HCT116 (cell line): ENCODE results near the gene NAT16. TPM values are rescaled to one million over a fixed set of nuclear protein-coding genes. Genes with fewer than 3 reads are reported as not detected.
A peak's percentile ranks its signal among the peaks of the same experiment; 100 is the strongest.

Source experiments
- ATAC-seq: fragments of 200-7000 bp; cut with Tn5 transposase; 2 replicates; pipeline ENCODE4 v1.9.1; 2020; ENCODE audit warnings: mild to moderate bottlenecking, moderate library complexity
- BruUV-seq: library from RNA; stranded (reverse); fragments of 400-500 nt; replicated peaks from 2 replicates; lab custom pipeline; 2021; lab: Mats Ljungman, UMichigan
- CTCF ChIA-PET: fragments of 300-600 bp; sonication (Branson Sonifier 250); formaldehyde crosslinking; loops from one replicate; lab custom pipeline; 2021; ENCODE audit warnings: antibody characterized with exemption; lab: Charles Lee
- POLR2A ChIA-PET: fragments of 300-600, 350-600 bp; sonication (Branson Sonifier 250); formaldehyde crosslinking; loops from one replicate; lab custom pipeline; 2021; ENCODE audit warnings: antibody characterized with exemption; lab: Charles Lee
- RAD21 ChIA-PET, 2 experiments: fragments of 300-600 bp; sonication (Branson Sonifier 250); formaldehyde crosslinking; loops; one replicate each; lab custom pipeline; 2023; ENCODE audit warnings: low total read pairs in 2 of 2; ENCODE audit not compliant: uncharacterized antibody in 2 of 2, unreplicated experiment in 2 of 2, low non-redundant PET in 1 of 2; lab: Charles Lee
- DNase-seq: peaks from one replicate; pipeline ENCODE4 v3.0.0-alpha.2; 2010; ENCODE audit warnings: low read depth, low spot score
- H2AFZ ChIP-seq: fragments of 200-600 bp; shearing (Covaris generic), sonication (generic); 2 replicates; pipeline ENCODE4 v1.6.1; 2017; ENCODE audit warnings: low read depth, mixed run types, mixed read lengths, antibody characterized with exemption, low read length; ENCODE audit not compliant: poor library complexity, severe bottlenecking
- H3K27ac ChIP-seq: 2 replicates; pipeline ENCODE4 v1.5.1; 2012; ENCODE audit warnings: low read depth, low read length
- H3K27me3 ChIP-seq: fragments of 200-600 bp; sonication (generic); 2 replicates; pipeline ENCODE4 v1.6.1; 2016; ENCODE audit warnings: mixed run types, low read length, mixed read lengths; ENCODE audit not compliant: insufficient read depth
- H3K36me3 ChIP-seq, 2 experiments: fragments of 200-500 bp in 1 of 2; fragments of 200-600 bp in 1 of 2; sonication (Bioruptor generic) in 1 of 2; sonication (generic) in 1 of 2; 2 replicates each; pipeline versions ENCODE4 v1.5.1 to v1.6.1; 2014 to 2016; ENCODE audit warnings: low read length in 2 of 2, inconsistent platforms in 1 of 2, mixed read lengths in 1 of 2, mixed run types in 1 of 2; ENCODE audit not compliant: insufficient read depth in 2 of 2, control insufficient read depth in 1 of 2
- H3K4me1 ChIP-seq, 2 experiments: fragments of 200-600 bp in 1 of 2; sonication (generic) in 1 of 2; 2 replicates each; pipeline versions ENCODE4 v1.5.1 to v1.6.1; 2012 to 2017; ENCODE audit warnings: low read length in 2 of 2, inconsistent platforms in 1 of 2, mild to moderate bottlenecking in 1 of 2, mixed read lengths in 1 of 2, mixed run types in 1 of 2, moderate library complexity in 1 of 2; ENCODE audit not compliant: insufficient read depth in 2 of 2, control insufficient read depth in 1 of 2
- H3K4me2 ChIP-seq: fragments of 200-600 bp; sonication (generic); 2 replicates; pipeline ENCODE4 v1.6.1; 2017; ENCODE audit warnings: mixed run types, low read length, mixed read lengths
- H3K4me3 ChIP-seq, 2 experiments: fragments of 200-600 bp in 1 of 2; sonication (generic) in 1 of 2; replicated peaks in 1 of 2; 2 replicates each; pipeline ENCODE4 v1.5.1; 2011 to 2016; ENCODE audit warnings: low read length in 2 of 2, control low read depth in 1 of 2, low read depth in 1 of 2, mild to moderate bottlenecking in 1 of 2, mixed read lengths in 1 of 2, mixed run types in 1 of 2
- H3K79me2 ChIP-seq: fragments of 200-600 bp; sonication (generic); 2 replicates; pipeline ENCODE4 v1.6.1; 2017; ENCODE audit warnings: mild to moderate bottlenecking, mixed run types, low read length, moderate library complexity, mixed read lengths; ENCODE audit not compliant: insufficient read depth
- H3K9ac ChIP-seq: fragments of 200-600 bp; sonication (generic); 2 replicates; pipeline ENCODE4 v1.6.1; 2016; ENCODE audit warnings: low read length, mixed read lengths
- H3K9me2 ChIP-seq: fragments of 200-600 bp; sonication (generic), shearing (Covaris generic); 2 replicates; pipeline ENCODE4 v1.6.1; 2017; ENCODE audit warnings: mixed run types, mild to moderate bottlenecking, moderate library complexity; ENCODE audit not compliant: insufficient read depth
- H3K9me3 ChIP-seq, 2 experiments: fragments of 200-500 bp in 1 of 2; fragments of 200-600 bp in 1 of 2; sonication (Bioruptor generic) in 1 of 2; sonication (generic) in 1 of 2; 2 replicates each; pipeline ENCODE4 v1.6.1; 2014 to 2017; ENCODE audit warnings: low read length in 2 of 2, mixed read lengths in 2 of 2, inconsistent platforms in 1 of 2, low read depth in 1 of 2, mild to moderate bottlenecking in 1 of 2, mixed run types in 1 of 2, moderate library complexity in 1 of 2; ENCODE audit not compliant: control insufficient read depth in 1 of 2, insufficient read depth in 1 of 2
- H4K20me1 ChIP-seq: fragments of 200-600 bp; sonication (generic), shearing (Covaris generic); 2 replicates; pipeline ENCODE4 v1.6.1; 2017; ENCODE audit warnings: mixed run types, mild to moderate bottlenecking, moderate library complexity; ENCODE audit not compliant: insufficient read depth
- CBX3 ChIP-seq: IDR thresholded peaks from 2 replicates; pipeline ENCODE4 v1.6.1; 2012; ENCODE audit warnings: low read depth
- CEBPB ChIP-seq: IDR thresholded peaks from 2 replicates; pipeline ENCODE4 v1.6.1; 2012; ENCODE audit warnings: low read depth
- EGR1 ChIP-seq: IDR thresholded peaks from 2 replicates; pipeline ENCODE4 v1.6.1; 2012; ENCODE audit warnings: low read depth
- ELF1 ChIP-seq: IDR thresholded peaks from 2 replicates; pipeline ENCODE4 v1.6.1; 2012; ENCODE audit warnings: low read depth, borderline replicate concordance
- EZH2 ChIP-seq: fragments of 200-600 bp; sonication (generic); IDR thresholded peaks from 2 replicates; pipeline ENCODE4 v1.6.1; 2017; ENCODE audit warnings: antibody characterized with exemption, mixed run types
- EZH2phosphoT487 ChIP-seq: fragments of 200-600 bp; IDR thresholded peaks from 2 replicates; pipeline ENCODE4 v1.6.1; 2018; ENCODE audit warnings: antibody characterized with exemption, borderline replicate concordance
- POLR2A ChIP-seq: IDR thresholded peaks from 2 replicates; pipeline ENCODE4 v1.7.0; 2011; ENCODE audit warnings: borderline replicate concordance; ENCODE audit not compliant: insufficient read depth, insufficient read length; ENCODE audit errors: extremely low read depth
- RAD21 ChIP-seq: IDR thresholded peaks from 2 replicates; pipeline ENCODE4 v1.6.1; 2012; ENCODE audit warnings: low read depth, mild to moderate bottlenecking
- REST ChIP-seq: IDR thresholded peaks from 2 replicates; pipeline ENCODE4 v1.6.1; 2012; ENCODE audit warnings: low read depth
- SIN3A ChIP-seq: IDR thresholded peaks from 2 replicates; pipeline ENCODE4 v1.6.1; 2012; ENCODE audit warnings: low read depth
- SP1 ChIP-seq: IDR thresholded peaks from 2 replicates; pipeline ENCODE4 v1.6.1; 2012; ENCODE audit warnings: low read depth
- SRF ChIP-seq: IDR thresholded peaks from 2 replicates; pipeline ENCODE4 v1.6.1; 2012; ENCODE audit warnings: low read depth
- YY1 ChIP-seq: IDR thresholded peaks from 2 replicates; pipeline ENCODE4 v1.6.1; 2011; ENCODE audit warnings: low read length, low read depth, moderate library complexity, mild to moderate bottlenecking; ENCODE audit not compliant: insufficient replicate concordance; ENCODE audit errors: extremely low read depth
- ZFX ChIP-seq: fragments of 450-650 bp; IDR thresholded peaks from 2 replicates; pipeline ENCODE4 v1.6.1; 2017
- ZNF274 ChIP-seq: fragments of 200-500 bp; sonication (Bioruptor generic); IDR thresholded peaks from 2 replicates; pipeline ENCODE4 v1.6.1; 2014; ENCODE audit warnings: mild to moderate bottlenecking, low read depth, low read length, inconsistent platforms
- intact Hi-C: fragments of 100-400 bp; cut with micrococcal nuclease; formaldehyde crosslinking; loops from 2 replicates; pipeline ENCODE4 v1.10.0; 2022
- total RNA-seq: library from RNA; stranded (reverse); gene quantifications from one replicate; pipeline ENCODE4 v1.2.1, GENCODE V29; 2021; ENCODE audit not compliant: unreplicated experiment
- TF ChIP-seq, protein P1 (sequence below): IDR thresholded peaks from 2 replicates; pipeline ENCODE4 v1.6.1; 2011; ENCODE audit warnings: mild to moderate bottlenecking, low read length, moderate library complexity; ENCODE audit not compliant: insufficient replicate concordance; ENCODE audit errors: extremely low read depth
- TF ChIP-seq, protein P2 (sequence below): IDR thresholded peaks from 2 replicates; pipeline ENCODE4 v1.6.1; 2012
- TF ChIP-seq, protein P3 (sequence below), 3 experiments: fragments of 200-600 bp in 1 of 3; sonication (generic) in 1 of 3; IDR thresholded peaks in 2 of 3; conservative IDR thresholded peaks in 1 of 3; 2 replicates each; pipeline ENCODE4 v1.5.1; 2012 to 2017; ENCODE audit warnings: low read depth in 2 of 3, low read length in 2 of 3, antibody characterized with exemption in 1 of 3, borderline replicate concordance in 1 of 3, control low read depth in 1 of 3, mild to moderate bottlenecking in 1 of 3, mixed read lengths in 1 of 3, mixed run types in 1 of 3, moderate library complexity in 1 of 3; ENCODE audit not compliant: insufficient read depth in 1 of 3

NAT16 gene
- total RNA-seq, 1 experiment from 2014 or later: 2.0 TPM

- Histone ChIP-seq H3K9me3 (no peaks in the 10 kb centered on the region), H2AFZ (no peak overlapping the region), H3K9me2 (no peaks in the 10 kb centered on the region), H3K4me3 (peak overlapping the region; percentile 46 to 56), H3K4me2 (peak overlapping the region; percentile 81), H4K20me1 (no peaks in the 10 kb centered on the region), H3K27ac (peak overlapping the region; percentile 75), H3K27me3 (no peaks in the 10 kb centered on the region), H3K36me3 (no peaks in the 10 kb centered on the region), H3K79me2 (no peaks in the 10 kb centered on the region), H3K9ac (peak overlapping the region; percentile 73), H3K4me1 (peaks cover 69 to 99% of the 10 kb centered on the region in 2 experiments)
- peak; percentile 68 for ATAC-seq
- peak; percentile 63 for DNase-seq
- intact Hi-C loops: no loop called here
- POLR2A ChIA-PET: interaction anchor here (0.6 to 2.8 kb wide), 7 partner anchors 8 to 642 kb away, joined by 3 to 8 read pairs (median 3); no protein-coding TSS in a partner anchor
- no TSS peak for BruUV-seq
- RAD21 ChIA-PET: no interaction called here
- CTCF ChIA-PET: interaction anchor here (1.3 to 2.2 kb wide), 3 partner anchors 16 to 27 kb away, joined by 3 to 13 read pairs (median 3); no protein-coding TSS in a partner anchor
- TF ChIP-seq, protein P1, sequence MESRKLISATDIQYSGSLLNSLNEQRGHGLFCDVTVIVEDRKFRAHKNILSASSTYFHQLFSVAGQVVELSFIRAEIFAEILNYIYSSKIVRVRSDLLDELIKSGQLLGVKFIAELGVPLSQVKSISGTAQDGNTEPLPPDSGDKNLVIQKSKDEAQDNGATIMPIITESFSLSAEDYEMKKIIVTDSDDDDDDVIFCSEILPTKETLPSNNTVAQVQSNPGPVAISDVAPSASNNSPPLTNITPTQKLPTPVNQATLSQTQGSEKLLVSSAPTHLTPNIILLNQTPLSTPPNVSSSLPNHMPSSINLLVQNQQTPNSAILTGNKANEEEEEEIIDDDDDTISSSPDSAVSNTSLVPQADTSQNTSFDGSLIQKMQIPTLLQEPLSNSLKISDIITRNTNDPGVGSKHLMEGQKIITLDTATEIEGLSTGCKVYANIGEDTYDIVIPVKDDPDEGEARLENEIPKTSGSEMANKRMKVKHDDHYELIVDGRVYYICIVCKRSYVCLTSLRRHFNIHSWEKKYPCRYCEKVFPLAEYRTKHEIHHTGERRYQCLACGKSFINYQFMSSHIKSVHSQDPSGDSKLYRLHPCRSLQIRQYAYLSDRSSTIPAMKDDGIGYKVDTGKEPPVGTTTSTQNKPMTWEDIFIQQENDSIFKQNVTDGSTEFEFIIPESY: peak; percentile 11
- TF ChIP-seq CEBPB (no peak), EZH2phosphoT487 (no peak), YY1 (peak; percentile 83), SIN3A (no peak), RAD21 (no peak), POLR2A (no peak), ZNF274 (no peak), ELF1 (no peak), ZFX (no peak), REST (no peak), CBX3 (no peak), EGR1 (no peak), SRF (no peak), EZH2 (no peak), SP1 (no peak)
- TF ChIP-seq, protein P2, sequence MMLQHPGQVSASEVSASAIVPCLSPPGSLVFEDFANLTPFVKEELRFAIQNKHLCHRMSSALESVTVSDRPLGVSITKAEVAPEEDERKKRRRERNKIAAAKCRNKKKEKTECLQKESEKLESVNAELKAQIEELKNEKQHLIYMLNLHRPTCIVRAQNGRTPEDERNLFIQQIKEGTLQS: no peak
- TF ChIP-seq, protein P3, sequence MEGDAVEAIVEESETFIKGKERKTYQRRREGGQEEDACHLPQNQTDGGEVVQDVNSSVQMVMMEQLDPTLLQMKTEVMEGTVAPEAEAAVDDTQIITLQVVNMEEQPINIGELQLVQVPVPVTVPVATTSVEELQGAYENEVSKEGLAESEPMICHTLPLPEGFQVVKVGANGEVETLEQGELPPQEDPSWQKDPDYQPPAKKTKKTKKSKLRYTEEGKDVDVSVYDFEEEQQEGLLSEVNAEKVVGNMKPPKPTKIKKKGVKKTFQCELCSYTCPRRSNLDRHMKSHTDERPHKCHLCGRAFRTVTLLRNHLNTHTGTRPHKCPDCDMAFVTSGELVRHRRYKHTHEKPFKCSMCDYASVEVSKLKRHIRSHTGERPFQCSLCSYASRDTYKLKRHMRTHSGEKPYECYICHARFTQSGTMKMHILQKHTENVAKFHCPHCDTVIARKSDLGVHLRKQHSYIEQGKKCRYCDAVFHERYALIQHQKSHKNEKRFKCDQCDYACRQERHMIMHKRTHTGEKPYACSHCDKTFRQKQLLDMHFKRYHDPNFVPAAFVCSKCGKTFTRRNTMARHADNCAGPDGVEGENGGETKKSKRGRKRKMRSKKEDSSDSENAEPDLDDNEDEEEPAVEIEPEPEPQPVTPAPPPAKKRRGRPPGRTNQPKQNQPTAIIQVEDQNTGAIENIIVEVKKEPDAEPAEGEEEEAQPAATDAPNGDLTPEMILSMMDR (IDR thresholded peaks at IDR 0.05 in 2 of 3, conservative IDR thresholded peaks at IDR 0.05 in 1 of 3; ENCODE audit: borderline replicate concordance in 1 of 3, insufficient read depth in 1 of 3, low read depth in 2 of 3, low read length in 2 of 3): no peak
Observed at GRCh38 chr7:101121991-101122932, 57.8 kb downstream of the NAT16 start.
